ENCODE measurements around the gene ZBTB16.

Gene ZBTB16

DNA sequence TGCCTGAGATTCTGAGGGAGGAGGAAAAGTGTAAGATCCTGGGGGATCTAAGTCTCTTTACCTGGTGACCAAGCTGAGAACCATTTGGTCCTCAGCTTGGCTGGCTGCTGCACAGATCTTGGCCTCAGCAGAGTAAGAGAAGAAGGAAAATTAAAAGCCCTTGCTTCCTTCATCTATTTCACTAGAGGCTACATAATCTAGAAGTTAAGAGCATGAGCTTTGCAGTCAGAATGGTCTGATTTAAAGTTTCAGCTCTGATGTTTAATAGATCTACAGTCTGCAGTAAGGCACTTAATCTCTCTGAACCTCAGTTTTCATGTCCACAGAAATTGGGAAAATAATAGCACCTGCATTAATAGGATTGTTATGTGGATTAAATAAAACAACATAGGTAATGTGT lies 3.1 kb upstream of the ZBTB16 start:
- TF ChIP-seq, protein P1, sequence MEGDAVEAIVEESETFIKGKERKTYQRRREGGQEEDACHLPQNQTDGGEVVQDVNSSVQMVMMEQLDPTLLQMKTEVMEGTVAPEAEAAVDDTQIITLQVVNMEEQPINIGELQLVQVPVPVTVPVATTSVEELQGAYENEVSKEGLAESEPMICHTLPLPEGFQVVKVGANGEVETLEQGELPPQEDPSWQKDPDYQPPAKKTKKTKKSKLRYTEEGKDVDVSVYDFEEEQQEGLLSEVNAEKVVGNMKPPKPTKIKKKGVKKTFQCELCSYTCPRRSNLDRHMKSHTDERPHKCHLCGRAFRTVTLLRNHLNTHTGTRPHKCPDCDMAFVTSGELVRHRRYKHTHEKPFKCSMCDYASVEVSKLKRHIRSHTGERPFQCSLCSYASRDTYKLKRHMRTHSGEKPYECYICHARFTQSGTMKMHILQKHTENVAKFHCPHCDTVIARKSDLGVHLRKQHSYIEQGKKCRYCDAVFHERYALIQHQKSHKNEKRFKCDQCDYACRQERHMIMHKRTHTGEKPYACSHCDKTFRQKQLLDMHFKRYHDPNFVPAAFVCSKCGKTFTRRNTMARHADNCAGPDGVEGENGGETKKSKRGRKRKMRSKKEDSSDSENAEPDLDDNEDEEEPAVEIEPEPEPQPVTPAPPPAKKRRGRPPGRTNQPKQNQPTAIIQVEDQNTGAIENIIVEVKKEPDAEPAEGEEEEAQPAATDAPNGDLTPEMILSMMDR (IDR thresholded peaks at IDR 0.05; ENCODE audit: control extremely low read depth, extremely low read depth, low read depth, missing control alignments): no peak
- DNase-seq (ENCODE audit: extremely low spot score): no peak
- ChIA-PET POLR2A (no interaction called here), CTCF (interaction anchor here (1.6 kb wide), 1 partner anchor 12 kb away, joined by 4 read pairs; no protein-coding TSS in a partner anchor)

DNA sequence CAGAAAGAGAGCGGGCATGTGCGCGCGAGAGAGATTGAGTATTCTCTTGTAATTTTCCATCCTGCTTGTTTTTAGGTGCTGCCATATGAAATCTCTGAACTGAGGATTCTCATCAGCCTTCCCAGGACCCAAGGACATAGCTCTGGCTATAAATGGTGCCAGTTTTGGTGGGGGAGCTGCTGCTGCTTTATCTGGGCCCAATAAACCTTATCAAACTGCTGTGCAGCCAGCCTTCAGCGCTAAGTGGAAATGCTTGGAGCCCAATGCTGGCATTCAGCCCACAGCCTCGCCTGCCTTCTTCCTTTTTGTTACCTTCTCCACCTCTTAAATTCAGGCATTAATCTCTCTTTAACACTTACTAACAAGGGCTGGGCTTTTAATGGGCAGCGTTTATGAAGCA lies 2.4 kb upstream of the ZBTB16 start:
- no peak for DNase-seq (ENCODE audit: extremely low spot score)
- ChIA-PET CTCF (interaction anchor here (1.6 kb wide), 1 partner anchor 13 kb away, joined by 4 read pairs; no protein-coding TSS in a partner anchor), POLR2A (no interaction called here)
- TF ChIP-seq, protein P1 (IDR thresholded peaks at IDR 0.05; ENCODE audit: control extremely low read depth, extremely low read depth, low read depth, missing control alignments): no peak

DNA sequence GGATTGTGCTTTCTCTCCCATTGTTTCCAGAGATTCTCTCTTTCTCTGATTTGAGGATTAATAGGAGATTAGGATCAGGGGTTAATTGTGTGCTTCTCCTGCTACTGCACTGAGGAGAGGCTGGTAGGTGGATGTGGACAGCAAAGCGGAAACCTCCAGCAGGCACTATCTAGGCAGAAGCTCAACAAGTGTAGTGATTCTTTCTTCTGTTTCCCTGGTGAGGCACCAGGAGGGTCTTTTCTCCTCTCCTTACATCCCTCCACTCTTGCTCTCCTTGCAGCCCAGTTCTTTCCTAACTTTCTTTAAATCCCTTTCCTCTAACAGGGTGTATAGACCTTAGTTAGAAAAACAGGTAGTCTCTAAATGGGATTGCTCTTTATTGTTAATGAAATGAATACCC lies 1.9 kb upstream of the ZBTB16 start:
- TF ChIP-seq, protein P1 (IDR thresholded peaks at IDR 0.05; ENCODE audit: control extremely low read depth, extremely low read depth, low read depth, missing control alignments): no peak
- DNase-seq (ENCODE audit: extremely low spot score): no peak
- ChIA-PET POLR2A (no interaction called here), CTCF (interaction anchor here (1.6 kb wide), 1 partner anchor 13 kb away, joined by 4 read pairs; no protein-coding TSS in a partner anchor)

DNA sequence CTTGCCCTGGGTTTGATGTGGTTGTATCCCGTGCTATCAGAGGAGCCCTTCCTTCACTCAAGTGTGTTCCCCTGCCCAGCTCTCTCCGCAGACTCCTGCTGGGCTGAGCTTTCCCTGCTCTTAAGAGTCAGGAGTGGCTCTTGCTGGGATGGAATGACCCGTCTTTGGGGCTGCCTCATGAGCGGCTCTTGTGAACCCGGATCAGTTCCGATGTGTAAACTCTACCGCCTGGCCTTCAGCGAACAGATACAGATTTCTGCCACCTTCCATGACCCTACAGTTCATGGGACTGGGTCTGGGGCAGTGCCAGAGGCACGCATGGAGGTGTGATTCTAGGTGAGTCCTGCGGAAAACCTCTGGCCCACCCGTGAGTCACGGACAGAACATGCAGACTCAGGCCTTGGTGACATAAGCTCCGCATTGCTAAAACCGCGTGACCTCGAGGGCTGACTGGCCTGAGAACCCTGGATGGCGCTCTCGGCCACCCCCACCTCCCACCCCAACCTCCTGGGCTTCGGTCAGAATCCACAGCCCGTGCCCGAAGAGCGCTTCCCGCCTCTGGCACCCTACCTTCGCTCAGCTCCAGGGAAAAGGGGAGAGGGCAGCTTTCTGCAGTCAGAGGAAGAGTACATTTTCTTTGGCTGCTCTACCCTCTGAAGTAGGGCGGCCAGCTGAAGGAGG lies 1.3 kb upstream of the ZBTB16 start:
- POLR2A ChIA-PET: no interaction called here
- TF ChIP-seq, protein P1 (IDR thresholded peaks at IDR 0.05; ENCODE audit: control extremely low read depth, extremely low read depth, low read depth, missing control alignments): no peak
- CTCF ChIA-PET: no interaction called here
- no peak for DNase-seq (ENCODE audit: extremely low spot score)

DNA sequence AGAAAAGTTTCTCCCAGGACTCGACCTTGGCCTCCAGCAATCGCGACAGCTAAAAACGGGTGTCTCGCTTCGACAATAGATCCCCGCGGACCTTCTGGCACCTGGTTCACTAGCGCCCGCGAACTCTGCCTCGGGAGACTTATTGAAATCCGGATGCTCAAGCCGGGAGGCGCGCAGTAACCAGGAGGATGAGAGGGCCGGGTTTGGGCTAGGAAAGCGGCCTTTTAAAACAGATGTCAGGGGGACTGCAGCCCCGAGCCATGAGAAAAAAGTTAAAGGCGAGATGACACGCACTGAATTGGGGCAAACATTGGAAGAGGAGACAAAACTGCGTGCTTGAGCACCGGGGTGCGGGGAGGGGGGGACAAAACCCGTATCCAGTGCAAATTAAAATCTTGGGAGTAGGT lies 637 bp upstream of the ZBTB16 start:
- TF ChIP-seq, protein P1 (IDR thresholded peaks at IDR 0.05; ENCODE audit: control extremely low read depth, extremely low read depth, low read depth, missing control alignments): no peak
- DNase-seq (ENCODE audit: extremely low spot score): no peak
- ChIA-PET CTCF (no interaction called here), POLR2A (no interaction called here)

DNA sequence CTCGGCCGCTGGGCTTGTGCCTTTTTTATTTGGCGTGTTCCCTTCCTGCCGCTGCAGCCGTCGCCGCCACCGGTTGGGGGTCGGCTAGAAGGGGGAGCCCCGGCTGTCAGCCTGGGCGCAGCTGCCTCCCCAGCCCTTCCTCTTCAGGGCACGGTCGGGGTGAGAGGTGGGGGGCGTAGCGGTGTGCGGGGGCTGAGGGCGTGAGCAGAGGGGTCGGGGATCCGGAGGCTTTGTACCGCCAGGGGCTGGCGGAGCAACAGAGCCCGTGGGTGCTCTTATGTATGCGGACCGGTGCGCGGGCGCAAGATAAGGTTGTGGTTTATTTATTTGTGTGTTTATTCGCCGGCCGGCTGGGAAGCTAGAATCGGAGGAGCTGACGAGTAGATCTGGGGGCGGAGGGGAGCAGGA lies 477 bp downstream of the ZBTB16 start:
- DNase-seq (ENCODE audit: extremely low spot score): no peak
- POLR2A ChIA-PET: no interaction called here
- CTCF ChIA-PET: no interaction called here
- TF ChIP-seq, protein P1 (IDR thresholded peaks at IDR 0.05; ENCODE audit: control extremely low read depth, extremely low read depth, low read depth, missing control alignments): no peak

Measured in GM10248 (cell line).